ENCODE measurements around the gene ZSCAN5C.
"Not testable (repeated sequence)": the region's sequence is repeated elsewhere in the genome, so short reads cannot be mapped to it uniquely, and the experiment has no call there.

Gene ZSCAN5C

GRCh38 chr19:56197646-56198045 lies 4.4 kb upstream of the ZSCAN5C start, which contains the start of gene ZSCAN5B:
Gene ZSCAN5B (minus strand): TSS chr19:56197783. CDS start chr19:56193052, 4,731 bp downstream.
- DNase-seq, result not testable (repeated sequence)

- no peak for DNase-seq
These were observed 2.4 kb upstream of the ZSCAN5C start for GRCh38 chr19:56199687-56200086.

GRCh38 chr19:56207581-56207980 lies 5.5 kb downstream of the ZSCAN5C start:
- not testable (repeated sequence) for DNase-seq

- no peak for DNase-seq
These were observed 7.0 kb downstream of the ZSCAN5C start for GRCh38 chr19:56209091-56209490.

- not testable (repeated sequence) for DNase-seq
These were observed 8.0 kb downstream of the ZSCAN5C start for GRCh38 chr19:56210036-56210435.

- DNase-seq, result no peak
These were observed 9.6 kb downstream of the ZSCAN5C start for GRCh38 chr19:56211718-56212117.

GRCh38 chr19:56217039-56217949 lies 15.2 kb downstream of the ZSCAN5C start:
- no peak for DNase-seq

- DNase-seq, result no peak
These were observed 16.9 kb downstream of the ZSCAN5C start for GRCh38 chr19:56218961-56219360.

- DNase-seq, result not testable (repeated sequence)
These were observed 19.4 kb downstream of the ZSCAN5C start for GRCh38 chr19:56221442-56221841.

GRCh38 chr19:56221851-56222250 lies 19.8 kb downstream of the ZSCAN5C start:
- no peak for DNase-seq

GRCh38 chr19:56222901-56223300 lies 20.8 kb downstream of the ZSCAN5C start:
- DNase-seq, result no peak

- DNase-seq, result no peak
These were observed 21.4 kb downstream of the ZSCAN5C start for GRCh38 chr19:56223481-56223880.

- DNase-seq, result no peak
These were observed 43.2 kb downstream of the ZSCAN5C start for GRCh38 chr19:56245121-56245740.

- DNase-seq, result not testable (repeated sequence)
These were observed 43.7 kb downstream of the ZSCAN5C start for GRCh38 chr19:56245764-56246163.

GRCh38 chr19:56248736-56249338 lies 46.8 kb downstream of the ZSCAN5C start:
- DNase-seq, result not testable (repeated sequence)

- DNase-seq, result no peak
These were observed 50.8 kb downstream of the ZSCAN5C start for GRCh38 chr19:56252699-56253422.

GRCh38 chr19:56253737-56254136 lies 51.7 kb downstream of the ZSCAN5C start:
- DNase-seq, result no peak

GRCh38 chr19:56258272-56258671 lies 56.2 kb downstream of the ZSCAN5C start:
- DNase-seq, result no peak
